Measurements from ENCODE around the gene SLC5A1.
"Not testable (repeated sequence)": the region's sequence is repeated elsewhere in the genome, so short reads cannot be mapped to it uniquely, and the experiment has no call there.

SLC5A1 gene

GRCh38 chr22:32132783-32133182 lies 89.7 kb downstream of the SLC5A1 start:
- ATAC-seq: no peak
- TF ChIP-seq SNAI2 (CRISPR knock-in tag; IDR thresholded peaks at IDR 0.05): no peak
- TF ChIP-seq TOX (CRISPR knock-in tag; IDR thresholded peaks at IDR 0.05; ENCODE audit: borderline replicate concordance): no peak
- TF ChIP-seq CSDC2 (CRISPR knock-in tag; IDR thresholded peaks at IDR 0.05): no peak
- no peak for TF ChIP-seq POU6F1 (CRISPR knock-in tag; IDR thresholded peaks at IDR 0.05; ENCODE audit: borderline replicate concordance, low read depth)
- TF ChIP-seq ESRRG (CRISPR knock-in tag; IDR thresholded peaks at IDR 0.05): no peak
- TF ChIP-seq ZFP3 (CRISPR knock-in tag; IDR thresholded peaks at IDR 0.05): no peak
- TF ChIP-seq BACH2 (CRISPR knock-in tag; IDR thresholded peaks at IDR 0.05; ENCODE audit: borderline replicate concordance): no peak
- TF ChIP-seq PPARA (CRISPR knock-in tag; IDR thresholded peaks at IDR 0.05; ENCODE audit: borderline replicate concordance): no peak
- TF ChIP-seq ZNF8 (CRISPR knock-in tag; IDR thresholded peaks at IDR 0.05): no peak
- no peak for TF ChIP-seq ZFP30 (CRISPR knock-in tag; IDR thresholded peaks at IDR 0.05)
- TF ChIP-seq, protein P1, sequence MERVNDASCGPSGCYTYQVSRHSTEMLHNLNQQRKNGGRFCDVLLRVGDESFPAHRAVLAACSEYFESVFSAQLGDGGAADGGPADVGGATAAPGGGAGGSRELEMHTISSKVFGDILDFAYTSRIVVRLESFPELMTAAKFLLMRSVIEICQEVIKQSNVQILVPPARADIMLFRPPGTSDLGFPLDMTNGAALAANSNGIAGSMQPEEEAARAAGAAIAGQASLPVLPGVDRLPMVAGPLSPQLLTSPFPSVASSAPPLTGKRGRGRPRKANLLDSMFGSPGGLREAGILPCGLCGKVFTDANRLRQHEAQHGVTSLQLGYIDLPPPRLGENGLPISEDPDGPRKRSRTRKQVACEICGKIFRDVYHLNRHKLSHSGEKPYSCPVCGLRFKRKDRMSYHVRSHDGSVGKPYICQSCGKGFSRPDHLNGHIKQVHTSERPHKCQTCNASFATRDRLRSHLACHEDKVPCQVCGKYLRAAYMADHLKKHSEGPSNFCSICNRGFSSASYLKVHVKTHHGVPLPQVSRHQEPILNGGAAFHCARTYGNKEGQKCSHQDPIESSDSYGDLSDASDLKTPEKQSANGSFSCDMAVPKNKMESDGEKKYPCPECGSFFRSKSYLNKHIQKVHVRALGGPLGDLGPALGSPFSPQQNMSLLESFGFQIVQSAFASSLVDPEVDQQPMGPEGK (CRISPR knock-in tag; IDR thresholded peaks at IDR 0.05; ENCODE audit: borderline replicate concordance): no peak
- no peak for TF ChIP-seq ZNF565 (CRISPR knock-in tag; conservative IDR thresholded peaks at IDR 0.05; ENCODE audit: low read depth)
- no peak for TF ChIP-seq ISL1 (CRISPR knock-in tag; IDR thresholded peaks at IDR 0.05)
- TF ChIP-seq OSR1 (CRISPR knock-in tag; IDR thresholded peaks at IDR 0.05): no peak
- no peak for TF ChIP-seq GLIS3 (CRISPR knock-in tag; IDR thresholded peaks at IDR 0.05)
- TF ChIP-seq, protein P2, sequence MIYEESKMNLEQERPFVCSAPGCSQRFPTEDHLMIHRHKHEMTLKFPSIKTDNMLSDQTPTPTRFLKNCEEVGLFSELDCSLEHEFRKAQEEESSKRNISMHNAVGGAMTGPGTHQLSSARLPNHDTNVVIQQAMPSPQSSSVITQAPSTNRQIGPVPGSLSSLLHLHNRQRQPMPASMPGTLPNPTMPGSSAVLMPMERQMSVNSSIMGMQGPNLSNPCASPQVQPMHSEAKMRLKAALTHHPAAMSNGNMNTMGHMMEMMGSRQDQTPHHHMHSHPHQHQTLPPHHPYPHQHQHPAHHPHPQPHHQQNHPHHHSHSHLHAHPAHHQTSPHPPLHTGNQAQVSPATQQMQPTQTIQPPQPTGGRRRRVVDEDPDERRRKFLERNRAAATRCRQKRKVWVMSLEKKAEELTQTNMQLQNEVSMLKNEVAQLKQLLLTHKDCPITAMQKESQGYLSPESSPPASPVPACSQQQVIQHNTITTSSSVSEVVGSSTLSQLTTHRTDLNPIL (CRISPR knock-in tag; IDR thresholded peaks at IDR 0.05; ENCODE audit: low read depth): no peak
- no peak for TF ChIP-seq TSHZ2 (CRISPR knock-in tag; IDR thresholded peaks at IDR 0.05)

- ATAC-seq: not testable (repeated sequence)
Observed at GRCh38 chr22:32134796-32135195, 91.7 kb downstream of the SLC5A1 start.

DNA sequence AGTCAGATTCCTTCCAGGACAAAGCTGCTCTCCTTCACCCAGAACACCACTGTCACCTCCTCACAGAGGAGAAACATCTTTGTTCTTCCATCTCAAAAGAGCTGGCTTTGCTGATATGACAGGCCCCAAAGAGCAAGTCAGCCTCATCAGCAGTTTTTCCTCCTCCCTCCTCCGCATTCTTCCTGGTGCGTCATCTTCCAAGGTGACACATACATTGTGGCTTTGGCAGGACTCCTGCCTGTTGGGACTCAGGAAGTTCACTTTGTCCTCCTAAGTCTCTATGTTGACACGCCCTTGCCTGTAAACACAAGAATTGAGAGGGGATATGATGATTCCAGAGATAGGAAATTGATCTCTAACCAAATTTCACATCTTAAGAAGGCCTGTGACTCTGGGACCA lies 92.9 kb downstream of the SLC5A1 start:
- not testable (repeated sequence) for ATAC-seq

DNA sequence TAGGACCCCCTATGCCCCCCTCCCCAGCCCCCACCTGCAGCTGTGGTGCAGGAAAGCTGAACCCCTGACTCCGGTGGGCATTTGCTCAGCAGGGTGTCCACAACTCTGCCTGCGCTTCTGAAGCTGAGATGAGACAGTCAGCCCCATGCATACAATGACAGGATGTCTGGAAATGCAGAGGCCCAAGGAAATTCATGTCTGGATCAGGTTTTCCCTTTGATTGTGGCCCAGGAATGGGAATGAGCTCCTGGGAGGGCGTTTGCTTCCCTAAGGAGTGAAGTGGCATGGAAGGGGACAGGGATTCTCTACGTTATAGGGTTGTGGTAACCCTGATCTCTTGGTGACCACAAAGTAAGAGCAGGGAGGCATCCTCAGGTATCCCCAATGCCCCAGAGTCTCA lies 93.8 kb downstream of the SLC5A1 start:
- not testable (repeated sequence) for ATAC-seq

DNA sequence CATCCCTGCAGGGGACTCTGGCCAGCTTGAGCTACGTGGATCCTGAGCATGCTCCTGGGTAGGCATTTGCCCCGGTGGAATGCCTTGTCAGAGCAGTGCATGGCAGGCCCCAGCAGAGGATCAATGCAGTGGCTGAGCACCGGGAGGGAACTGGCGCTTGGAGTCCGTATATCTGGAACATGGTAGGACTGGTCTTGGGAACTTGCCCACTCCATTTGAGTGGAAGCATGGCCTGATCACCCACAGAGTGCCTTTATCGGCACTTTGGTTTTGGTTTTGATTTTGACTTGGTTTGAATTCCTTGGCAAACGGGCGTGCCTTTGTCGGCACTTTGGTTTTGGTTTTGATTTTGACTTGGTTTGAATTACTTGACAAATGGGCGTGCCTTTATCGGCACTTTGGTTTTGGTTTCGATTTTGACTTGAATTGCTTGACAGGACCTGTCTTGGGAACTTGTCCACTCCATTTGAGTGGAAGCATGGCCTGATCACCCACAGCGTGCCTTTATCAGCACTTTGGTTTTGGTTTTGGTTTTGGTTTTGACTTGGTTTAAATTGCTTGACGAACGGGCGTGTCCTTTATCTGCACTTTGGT lies 94.8 kb downstream of the SLC5A1 start:
- not testable (repeated sequence) for ATAC-seq

- ATAC-seq: not testable (repeated sequence)
Observed at GRCh38 chr22:32138576-32138975, 95.5 kb downstream of the SLC5A1 start.

- peak; percentile 96 for ATAC-seq
Observed at GRCh38 chr22:32140688-32141087, 97.6 kb downstream of the SLC5A1 start.
